Sigmoid colon (tissue), 4 donors: ENCODE measurements around the gene EPHB1.

ENCODE experiments used
- POLR2AphosphoS5 ChIP-seq, 4 donors: sonication (generic); formaldehyde crosslinking; IDR thresholded peaks; one replicate each; pipeline ENCODE4 v1.6.1; 2017; ENCODE audit warnings: antibody characterized with exemption in 4 of 4
- TF ChIP-seq, protein P1 (sequence below), 4 experiments: fragments of 450-650 bp in 3 of 4; fragments of 200-600 bp in 1 of 4; IDR thresholded peaks; one replicate each; pipeline ENCODE4 v1.5.1; 2016 to 2019; ENCODE audit warnings: antibody characterized with exemption in 4 of 4, mild to moderate bottlenecking in 3 of 4, moderate library complexity in 2 of 4

DNA sequence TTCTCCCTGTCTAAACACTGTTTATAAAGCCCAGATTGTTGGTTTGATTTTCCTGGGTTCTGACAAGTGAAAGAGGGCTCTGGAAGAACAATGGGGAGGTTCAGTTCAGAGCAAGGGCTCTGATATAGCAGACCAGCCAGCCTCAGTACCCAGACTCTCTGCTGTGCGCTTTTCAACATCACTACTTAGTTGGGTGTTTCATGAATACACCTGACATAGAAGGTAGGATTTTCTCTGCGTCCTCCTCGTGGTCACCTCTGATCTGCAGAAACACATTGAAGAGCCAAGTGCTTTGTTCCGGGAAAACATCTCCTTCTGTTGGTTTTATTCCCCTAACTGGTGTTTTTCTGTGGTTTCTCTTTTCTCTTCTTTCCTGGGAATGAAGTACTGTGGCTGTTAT is 99.5 kb downstream of the EPHB1 start:
- no peak for TF ChIP-seq POLR2AphosphoS5 (IDR thresholded peaks at IDR 0.05)
- TF ChIP-seq, protein P1, sequence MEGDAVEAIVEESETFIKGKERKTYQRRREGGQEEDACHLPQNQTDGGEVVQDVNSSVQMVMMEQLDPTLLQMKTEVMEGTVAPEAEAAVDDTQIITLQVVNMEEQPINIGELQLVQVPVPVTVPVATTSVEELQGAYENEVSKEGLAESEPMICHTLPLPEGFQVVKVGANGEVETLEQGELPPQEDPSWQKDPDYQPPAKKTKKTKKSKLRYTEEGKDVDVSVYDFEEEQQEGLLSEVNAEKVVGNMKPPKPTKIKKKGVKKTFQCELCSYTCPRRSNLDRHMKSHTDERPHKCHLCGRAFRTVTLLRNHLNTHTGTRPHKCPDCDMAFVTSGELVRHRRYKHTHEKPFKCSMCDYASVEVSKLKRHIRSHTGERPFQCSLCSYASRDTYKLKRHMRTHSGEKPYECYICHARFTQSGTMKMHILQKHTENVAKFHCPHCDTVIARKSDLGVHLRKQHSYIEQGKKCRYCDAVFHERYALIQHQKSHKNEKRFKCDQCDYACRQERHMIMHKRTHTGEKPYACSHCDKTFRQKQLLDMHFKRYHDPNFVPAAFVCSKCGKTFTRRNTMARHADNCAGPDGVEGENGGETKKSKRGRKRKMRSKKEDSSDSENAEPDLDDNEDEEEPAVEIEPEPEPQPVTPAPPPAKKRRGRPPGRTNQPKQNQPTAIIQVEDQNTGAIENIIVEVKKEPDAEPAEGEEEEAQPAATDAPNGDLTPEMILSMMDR (IDR thresholded peaks at IDR 0.05) = no peak
